ENCODE data around the gene PTPN6. TPM values are rescaled to one million over a fixed set of nuclear protein-coding genes. Genes with fewer than 3 reads are reported as not detected.

PTPN6 gene
- total and polyA plus RNA-seq, 2 donors (not counting 1 experiment from before 2014, with no cell fraction given) = 0.06 TPM; not detected in 1

DNA sequence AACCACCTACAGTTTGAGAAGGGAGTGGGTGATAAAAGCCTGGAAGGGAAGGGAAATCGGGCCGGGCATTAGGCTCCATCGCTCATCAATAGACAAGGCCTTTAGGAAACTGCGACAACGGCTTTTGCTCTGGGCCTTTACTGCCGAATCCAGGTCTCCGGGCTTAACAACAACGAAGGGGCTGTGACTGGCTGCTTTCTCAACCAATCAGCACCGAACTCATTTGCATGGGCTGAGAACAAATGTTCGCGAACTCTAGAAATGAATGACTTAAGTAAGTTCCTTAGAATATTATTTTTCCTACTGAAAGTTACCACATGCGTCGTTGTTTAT, 7.8 kb upstream of the PTPN6 start:
- TF ChIP-seq, protein P1, sequence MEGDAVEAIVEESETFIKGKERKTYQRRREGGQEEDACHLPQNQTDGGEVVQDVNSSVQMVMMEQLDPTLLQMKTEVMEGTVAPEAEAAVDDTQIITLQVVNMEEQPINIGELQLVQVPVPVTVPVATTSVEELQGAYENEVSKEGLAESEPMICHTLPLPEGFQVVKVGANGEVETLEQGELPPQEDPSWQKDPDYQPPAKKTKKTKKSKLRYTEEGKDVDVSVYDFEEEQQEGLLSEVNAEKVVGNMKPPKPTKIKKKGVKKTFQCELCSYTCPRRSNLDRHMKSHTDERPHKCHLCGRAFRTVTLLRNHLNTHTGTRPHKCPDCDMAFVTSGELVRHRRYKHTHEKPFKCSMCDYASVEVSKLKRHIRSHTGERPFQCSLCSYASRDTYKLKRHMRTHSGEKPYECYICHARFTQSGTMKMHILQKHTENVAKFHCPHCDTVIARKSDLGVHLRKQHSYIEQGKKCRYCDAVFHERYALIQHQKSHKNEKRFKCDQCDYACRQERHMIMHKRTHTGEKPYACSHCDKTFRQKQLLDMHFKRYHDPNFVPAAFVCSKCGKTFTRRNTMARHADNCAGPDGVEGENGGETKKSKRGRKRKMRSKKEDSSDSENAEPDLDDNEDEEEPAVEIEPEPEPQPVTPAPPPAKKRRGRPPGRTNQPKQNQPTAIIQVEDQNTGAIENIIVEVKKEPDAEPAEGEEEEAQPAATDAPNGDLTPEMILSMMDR (conservative IDR thresholded peaks at IDR 0.05 in 1 of 2, IDR thresholded peaks at IDR 0.05 in 1 of 2; ENCODE audit: low read depth in 1 of 2, low read length in 2 of 2) = no peak
- no peak for TF ChIP-seq EZH2 (IDR thresholded peaks at IDR 0.05; ENCODE audit: low read length, missing control alignments)
- no peaks in the 10 kb centered on the region for H3K27me3 ChIP-seq (ENCODE audit: control insufficient read depth, insufficient read depth, low read length)
- peak overlapping the region; percentile 43 for H3K9ac ChIP-seq (ENCODE audit: insufficient read depth, low read length)
- peak overlapping the region; percentile 54 for H3K4me2 ChIP-seq (ENCODE audit: extremely low read depth, insufficient read depth, low read length)
- H3K27ac ChIP-seq (ENCODE audit: insufficient read depth, low read length) = peak overlapping the region; percentile 94
- H4K20me1 ChIP-seq (ENCODE audit: control insufficient read depth, extremely low read depth, insufficient read depth, low read length) = no peaks in the 10 kb centered on the region
- H3K4me1 ChIP-seq (ENCODE audit: control insufficient read depth, extremely low read depth, insufficient read depth, low read length) = peaks cover 16% of the 10 kb centered on the region
- DNase-seq (ENCODE audit: low read depth in 2 of 2) = peak; percentile 95 to 96
- H3K4me3 ChIP-seq (replicated peaks in 1 of 4; ENCODE audit: control extremely low read depth in 1 of 4, insufficient read depth in 1 of 4, low read depth in 3 of 4, low read length in 4 of 4) = peak overlapping the region in 3 of 4 experiments; percentile 65 to 75 (median 75)
- H3K36me3 ChIP-seq (ENCODE audit: control insufficient read depth, insufficient read depth, low read length) = peaks cover 28% of the 10 kb centered on the region
- H2AFZ ChIP-seq (ENCODE audit: low read length) = no peak overlapping the region
- H3K9me3 ChIP-seq (ENCODE audit: control insufficient read depth, insufficient read depth, low read depth, low read length) = no peaks in the 10 kb centered on the region
- H3K79me2 ChIP-seq (ENCODE audit: control insufficient read depth, insufficient read depth, low read length) = peaks cover 2% of the 10 kb centered on the region

DNA sequence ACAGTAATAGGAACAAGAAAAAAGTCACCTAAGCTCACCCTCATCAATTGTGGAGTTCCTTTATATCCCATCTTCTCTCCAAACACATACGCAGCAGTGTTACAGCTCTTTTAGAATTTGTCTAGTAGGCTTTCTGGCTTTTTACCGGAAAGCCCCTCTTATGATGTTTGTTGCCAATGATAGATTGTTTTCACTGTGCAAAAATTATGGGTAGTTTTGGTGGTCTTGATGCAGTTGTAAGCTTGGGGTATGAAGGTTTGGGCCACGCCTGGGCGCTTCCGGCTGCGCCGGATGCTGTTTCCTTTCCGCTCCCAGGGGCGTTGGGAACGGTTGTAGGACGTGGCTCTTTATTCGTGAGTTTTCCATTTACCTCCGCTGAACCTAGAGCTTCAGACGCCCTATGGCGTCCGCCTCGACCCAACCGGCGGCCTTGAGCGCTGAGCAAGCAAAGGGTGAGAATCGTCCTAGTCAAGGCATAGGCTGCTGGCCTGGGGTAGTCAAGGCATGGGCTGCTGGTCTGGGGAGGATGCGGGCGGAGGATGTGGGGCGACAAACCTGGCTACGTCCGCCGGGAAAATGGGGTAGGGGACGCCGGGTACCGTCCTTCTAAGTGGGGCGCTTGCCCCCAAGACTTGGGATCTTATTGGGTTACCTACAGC, 7.3 kb upstream of the PTPN6 start, which contains the start of the genes C12orf57 and RNU7-1:
TSS of gene C12orf57 (plus strand) at position 301 of the 659 bp plus-strand sequence. CDS start at position 401, 100 bp downstream.
TSS of gene RNU7-1 (plus strand) at position 95 of the 659 bp plus-strand sequence.
- Histone ChIP-seq H3K9me3 (ENCODE audit: control insufficient read depth, insufficient read depth, low read depth, low read length) (no peaks in the 10 kb centered on the region), H3K4me1 (ENCODE audit: control insufficient read depth, extremely low read depth, insufficient read depth, low read length) (peaks cover 15% of the 10 kb centered on the region), H3K9ac (ENCODE audit: insufficient read depth, low read length) (peak within 1 kb of the TSS; percentile 81), H4K20me1 (ENCODE audit: control insufficient read depth, extremely low read depth, insufficient read depth, low read length) (no peaks in the 10 kb centered on the region), H3K36me3 (ENCODE audit: control insufficient read depth, insufficient read depth, low read length) (peaks cover 23% of the 10 kb centered on the region), H3K27me3 (ENCODE audit: control insufficient read depth, insufficient read depth, low read length) (no peaks in the 10 kb centered on the region), H2AFZ (ENCODE audit: low read length) (no peak within 1 kb of the TSS), H3K27ac (ENCODE audit: insufficient read depth, low read length) (peak within 1 kb of the TSS; percentile 94), H3K4me3 (replicated peaks in 1 of 4; ENCODE audit: control extremely low read depth in 1 of 4, insufficient read depth in 1 of 4, low read depth in 3 of 4, low read length in 4 of 4) (peak within 1 kb of the TSS; percentile 64 to 75 (median 70)), H3K4me2 (ENCODE audit: extremely low read depth, insufficient read depth, low read length) (peak within 1 kb of the TSS; percentile 95), H3K79me2 (ENCODE audit: control insufficient read depth, insufficient read depth, low read length) (peaks cover 2% of the 10 kb centered on the region)
- peak in 1 of 2 donors; percentile 90 for DNase-seq (ENCODE audit: low read depth in 2 of 2)
- TF ChIP-seq, protein P1 (conservative IDR thresholded peaks at IDR 0.05 in 1 of 2, IDR thresholded peaks at IDR 0.05 in 1 of 2; ENCODE audit: low read depth in 1 of 2, low read length in 2 of 2) = no peak
- TF ChIP-seq EZH2 (IDR thresholded peaks at IDR 0.05; ENCODE audit: low read length, missing control alignments) = no peak

DNA sequence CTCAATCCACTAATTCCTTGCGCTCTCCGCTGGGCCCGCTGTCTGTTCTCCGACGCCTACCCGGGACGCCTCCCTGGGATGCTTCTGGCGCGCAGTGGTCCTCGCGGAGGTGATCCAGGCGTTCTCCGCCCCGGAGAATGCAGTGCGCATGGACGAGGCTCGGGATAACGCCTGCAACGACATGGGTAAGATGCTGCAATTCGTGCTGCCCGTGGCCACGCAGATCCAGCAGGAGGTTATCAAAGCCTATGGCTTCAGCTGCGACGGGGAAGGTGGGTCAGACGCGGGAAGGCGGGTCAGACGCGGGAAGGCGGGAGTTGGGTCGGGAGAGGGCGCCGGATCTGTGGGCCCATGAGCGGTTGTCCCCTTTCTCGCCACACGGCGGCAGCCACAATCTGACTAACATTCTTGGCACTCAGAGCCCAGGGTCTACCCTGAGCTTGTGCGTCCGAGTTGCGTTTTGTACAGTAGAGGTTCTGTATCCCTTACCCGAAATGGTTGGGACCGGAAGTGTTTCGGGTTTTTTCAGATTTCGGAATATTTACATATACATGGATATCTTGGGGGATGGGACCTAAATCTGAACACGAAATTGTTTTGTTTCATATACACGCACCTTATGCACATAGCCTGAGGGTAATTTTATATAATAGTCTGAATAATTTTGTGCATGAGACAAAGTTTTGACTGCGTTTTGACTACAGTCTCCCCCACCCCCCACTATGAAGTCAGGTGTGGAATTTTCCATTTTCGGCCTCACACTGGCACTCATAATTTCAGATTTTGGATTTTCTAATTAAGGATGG, 6.6 kb upstream of the PTPN6 start:
- H2AFZ ChIP-seq (ENCODE audit: low read length) = no peak overlapping the region

More for the DNA sequence above, 6.6 kb upstream of the PTPN6 start:
- Histone ChIP-seq H3K36me3 (ENCODE audit: control insufficient read depth, insufficient read depth, low read length) (peaks cover 17% of the 10 kb centered on the region), H3K4me2 (ENCODE audit: extremely low read depth, insufficient read depth, low read length) (peak overlapping the region; percentile 95), H3K9me3 (ENCODE audit: control insufficient read depth, insufficient read depth, low read depth, low read length) (no peaks in the 10 kb centered on the region), H3K4me3 (replicated peaks in 1 of 4; ENCODE audit: control extremely low read depth in 1 of 4, insufficient read depth in 1 of 4, low read depth in 3 of 4, low read length in 4 of 4) (peak overlapping the region; percentile 64 to 75 (median 70)), H3K27me3 (ENCODE audit: control insufficient read depth, insufficient read depth, low read length) (no peaks in the 10 kb centered on the region), H3K4me1 (ENCODE audit: control insufficient read depth, extremely low read depth, insufficient read depth, low read length) (peaks cover 15% of the 10 kb centered on the region), H3K27ac (ENCODE audit: insufficient read depth, low read length) (peak overlapping the region; percentile 94), H4K20me1 (ENCODE audit: control insufficient read depth, extremely low read depth, insufficient read depth, low read length) (no peaks in the 10 kb centered on the region), H3K79me2 (ENCODE audit: control insufficient read depth, insufficient read depth, low read length) (no peaks in the 10 kb centered on the region), H3K9ac (ENCODE audit: insufficient read depth, low read length) (peak overlapping the region; percentile 81)
- peak; percentile 91 to 93 for DNase-seq (ENCODE audit: low read depth in 2 of 2)
- TF ChIP-seq, protein P1 (conservative IDR thresholded peaks at IDR 0.05 in 1 of 2, IDR thresholded peaks at IDR 0.05 in 1 of 2; ENCODE audit: low read depth in 1 of 2, low read length in 2 of 2) = peak; percentile 87 to 88
- no peak for TF ChIP-seq EZH2 (IDR thresholded peaks at IDR 0.05; ENCODE audit: low read length, missing control alignments)

Data from fibroblast of lung (primary cell).